ENCODE measurements around the gene CHN2.

GRCh38 chr7:29511851-29512250 is 317.3 kb downstream of the CHN2 start:
- TF ChIP-seq CTCF (conservative IDR thresholded peaks at IDR 0.05; ENCODE audit: low read depth, low read length) (no peak), EZH2 (IDR thresholded peaks at IDR 0.05; ENCODE audit: borderline replicate concordance, low read depth, low read length, poor library complexity, severe bottlenecking) (no peak)

All from A673 (cell line).